Caco-2 (cell line): Measurements from ENCODE around the gene ZNF222. TPM values are rescaled to one million over a fixed set of nuclear protein-coding genes. Genes with fewer than 3 reads are reported as not detected.

Experiments
- Bru-seq: library from RNA; stranded (reverse); fragments of 400-500 nt; gene quantifications from one replicate; lab custom pipeline; 2021; lab: Mats Ljungman, UMichigan
- BruChase-seq, 2 experiments: library from RNA; stranded (reverse); fragments of 400-500 nt; gene quantifications; one replicate each; lab custom pipeline; 2021; lab: Mats Ljungman, UMichigan
- BruUV-seq: library from RNA; stranded (reverse); fragments of 400-500 nt; replicated peaks from 2 replicates; lab custom pipeline; 2021; lab: Mats Ljungman, UMichigan
- CTCF ChIA-PET: fragments of 300-600 bp; sonication (Branson Sonifier 250); formaldehyde crosslinking; loops from one replicate; lab custom pipeline; 2022; ENCODE audit warnings: antibody characterized with exemption; lab: Charles Lee
- POLR2A ChIA-PET: fragments of 300-600 bp; sonication (Branson Sonifier 250); formaldehyde crosslinking; loops from one replicate; lab custom pipeline; 2022; ENCODE audit warnings: antibody characterized with exemption; lab: Charles Lee
- DNase-seq, 2 experiments: peaks; one replicate each; pipeline versions ENCODE4 v3.0.0 to v3.0.0-alpha.2; 2020 to 2022
- H3K27me3 ChIP-seq: replicated peaks from 2 replicates; pipeline ENCODE4 v1.6.0; 2011; ENCODE audit warnings: low read length; ENCODE audit not compliant: control insufficient read depth, insufficient read depth
- H3K36me3 ChIP-seq: 2 replicates; pipeline ENCODE4 v1.5.1; 2011; ENCODE audit warnings: low read length; ENCODE audit not compliant: control insufficient read depth, insufficient read depth
- H3K4me1 ChIP-seq: fragments of 250-450 bp; sonication (Bioruptor Pico); 2 replicates; pipeline ENCODE4 v1.5.1; 2020; ENCODE audit warnings: mild to moderate bottlenecking
- H3K4me3 ChIP-seq: 2 replicates; pipeline ENCODE4 v1.5.1; 2011; ENCODE audit warnings: low read depth, mild to moderate bottlenecking, control low read depth, low read length
- H3K9me3 ChIP-seq: fragments of 250-450 bp; sonication (Bioruptor Pico); 2 replicates; pipeline ENCODE4 v1.5.1; 2020; ENCODE audit warnings: mild to moderate bottlenecking, moderate library complexity
- H3K27ac Mint-ChIP-seq: one replicate; pipeline ENCODE4 v1.8.0; 2022; ENCODE audit warnings: mixed read lengths; ENCODE audit not compliant: unreplicated experiment
- H3K27me3 Mint-ChIP-seq: one replicate; pipeline ENCODE4 v1.8.0; 2022; ENCODE audit warnings: mixed read lengths; ENCODE audit not compliant: insufficient read depth, unreplicated experiment
- H3K36me3 Mint-ChIP-seq: one replicate; pipeline ENCODE4 v1.8.0; 2022; ENCODE audit warnings: mild to moderate bottlenecking, mixed read lengths; ENCODE audit not compliant: insufficient read depth, unreplicated experiment
- H3K4me1 Mint-ChIP-seq: one replicate; pipeline ENCODE4 v1.8.0; 2022; ENCODE audit warnings: low read depth, mixed read lengths; ENCODE audit not compliant: unreplicated experiment
- H3K4me3 Mint-ChIP-seq: one replicate; pipeline ENCODE4 v1.8.0; 2022; ENCODE audit warnings: mild to moderate bottlenecking, moderate library complexity, mixed read lengths; ENCODE audit not compliant: unreplicated experiment
- H3K9me3 Mint-ChIP-seq: one replicate; pipeline ENCODE4 v1.8.0; 2022; ENCODE audit warnings: mixed read lengths; ENCODE audit not compliant: unreplicated experiment
- CTCF ChIP-seq, 2 experiments: fragments of 200-600 bp in 1 of 2; IDR thresholded peaks; 1 replicate in 1 of 2; 2 replicates in 1 of 2; pipeline versions ENCODE4 v1.5.1 to v1.8.0; 2011 to 2022; ENCODE audit warnings: antibody characterized with exemption in 1 of 2, control low read depth in 1 of 2, inconsistent platforms in 1 of 2, low read depth in 1 of 2, low read length in 1 of 2, mild to moderate bottlenecking in 1 of 2, moderate library complexity in 1 of 2; ENCODE audit not compliant: insufficient read depth in 1 of 2, severe bottlenecking in 1 of 2, unreplicated experiment in 1 of 2
- intact Hi-C: fragments of 100-400 bp; cut with micrococcal nuclease; formaldehyde crosslinking; loops from one replicate; pipeline ENCODE4 v1.10.0; 2022; ENCODE audit not compliant: unreplicated experiment
- long read RNA-seq: library from polyadenylated mRNA; stranded (forward); transcript quantifications from one replicate; pipeline ENCODE4 v2.0.0, GENCODE V29; 2022
- total RNA-seq: library from RNA; stranded (reverse); gene quantifications from 2 replicates; pipeline ENCODE4 v1.2.3, GENCODE V29; 2022

The ZNF222 gene
- total RNA-seq (4.4 and 5.6 TPM in 2 replicates), Bru-seq, nascent RNA (percentile 73 among the genes with signal in this experiment), BruChase-seq, experiment 1, labeled RNA remaining after a 2-hour chase (percentile 79 among the genes with signal in this experiment), BruChase-seq, experiment 2, labeled RNA remaining after a 6-hour chase (percentile 65 among the genes with signal in this experiment)
- long read RNA-seq, partial matches to known transcripts, result 0 of 4 reads
- long read RNA-seq, other reads (novel, unspliced or antisense), result 1 of 4 reads

GRCh38 chr19:44025217-44025936 is at the start of gene ZNF222:
ZNF222 (plus strand) TSS chr19:44025379; CDS start chr19:44025437, 58 bp downstream.
- intact Hi-C loops, result loop anchor here (1.0 kb wide), 3 partner anchors 22 to 69 kb away; partner anchors contain the start of gene ZNF224
- TSS peak; percentile 70 for BruUV-seq

GRCh38 chr19:43976732-43977131 is 48.4 kb upstream of the ZNF222 start:
- no peak overlapping the region for H3K4me3 Mint-ChIP-seq
- BruUV-seq, result no TSS peak
- no peaks in the 10 kb centered on the region for H3K4me1 Mint-ChIP-seq
- CTCF ChIA-PET, result no interaction called here
- H3K36me3 Mint-ChIP-seq, result peaks cover 8% of the 10 kb centered on the region
- no peak overlapping the region for H3K4me3 ChIP-seq
- DNase-seq, result no peak
- H3K36me3 ChIP-seq, result no peaks in the 10 kb centered on the region
- no peak for TF ChIP-seq CTCF (IDR thresholded peaks at IDR 0.05; ENCODE audit: insufficient read depth in 1 of 2, low read depth in 1 of 2, low read length in 1 of 2, severe bottlenecking in 1 of 2, unreplicated experiment in 1 of 2)
- H3K9me3 ChIP-seq, result peaks cover 30% of the 10 kb centered on the region
- no peaks in the 10 kb centered on the region for H3K27me3 ChIP-seq
- POLR2A ChIA-PET, result no interaction called here
- no peak overlapping the region for H3K27ac Mint-ChIP-seq
- intact Hi-C loops, result no loop called here
- H3K4me1 ChIP-seq, result no peaks in the 10 kb centered on the region
- peaks cover 34% of the 10 kb centered on the region for H3K9me3 Mint-ChIP-seq
- no peaks in the 10 kb centered on the region for H3K27me3 Mint-ChIP-seq

More at GRCh38 chr19:44025217-44025936, at the start of gene ZNF222:
- peak within 1 kb of the TSS; percentile 84 for H3K4me3 ChIP-seq
- peaks cover 14% of the 10 kb centered on the region for H3K4me1 ChIP-seq
- H3K36me3 ChIP-seq, result peaks cover 9% of the 10 kb centered on the region
- TF ChIP-seq CTCF (IDR thresholded peaks at IDR 0.05; ENCODE audit: insufficient read depth in 1 of 2, low read depth in 1 of 2, low read length in 1 of 2, severe bottlenecking in 1 of 2, unreplicated experiment in 1 of 2), result no peak
- H3K9me3 ChIP-seq, result peaks cover 9% of the 10 kb centered on the region; the same call in 1 of the 2 replicates
- ChIA-PET CTCF (no interaction called here), POLR2A (no interaction called here)
- peak within 1 kb of the TSS; percentile 96 for H3K27ac Mint-ChIP-seq
- peaks cover 19% of the 10 kb centered on the region for H3K36me3 Mint-ChIP-seq
- H3K9me3 Mint-ChIP-seq, result peaks cover 27% of the 10 kb centered on the region
- no peaks in the 10 kb centered on the region for H3K27me3 ChIP-seq
- H3K4me1 Mint-ChIP-seq, result peaks cover 12% of the 10 kb centered on the region
- peaks cover 5% of the 10 kb centered on the region for H3K27me3 Mint-ChIP-seq
- DNase-seq, result peak; percentile 75 to 83
- H3K4me3 Mint-ChIP-seq, result peak within 1 kb of the TSS; percentile 99

GRCh38 chr19:43983544-43983911 is 41.7 kb upstream of the ZNF222 start:
- H3K27me3 Mint-ChIP-seq, result no peaks in the 10 kb centered on the region
- intact Hi-C loops, result loop anchor here (5.0 to 10.0 kb wide), 2 partner anchors 46 to 181 kb away; partner anchors contain the start of genes ZNF226 and ZNF45
- peak overlapping the region; percentile 95 for H3K27ac Mint-ChIP-seq

More at GRCh38 chr19:43983544-43983911, 41.7 kb upstream of the ZNF222 start:
- CTCF ChIA-PET, result no interaction called here
- H3K36me3 ChIP-seq, result no peaks in the 10 kb centered on the region; the same call in 1 of the 2 replicates
- no peaks in the 10 kb centered on the region for H3K36me3 Mint-ChIP-seq
- H3K9me3 Mint-ChIP-seq, result peaks cover 4% of the 10 kb centered on the region
- no peak for TF ChIP-seq CTCF (IDR thresholded peaks at IDR 0.05; ENCODE audit: insufficient read depth in 1 of 2, low read depth in 1 of 2, low read length in 1 of 2, severe bottlenecking in 1 of 2, unreplicated experiment in 1 of 2)
- BruUV-seq, result no TSS peak
- no peak for DNase-seq
- no peaks in the 10 kb centered on the region for H3K4me1 ChIP-seq
- no peaks in the 10 kb centered on the region for H3K27me3 ChIP-seq
- H3K4me3 ChIP-seq, result peak overlapping the region; percentile 98
- no peaks in the 10 kb centered on the region for H3K4me1 Mint-ChIP-seq
- H3K4me3 Mint-ChIP-seq, result peak overlapping the region; percentile 99
- no peaks in the 10 kb centered on the region for H3K9me3 ChIP-seq
- POLR2A ChIA-PET, result no interaction called here
